GM19372 (cell line): Measurements from ENCODE around the gene HLA-DQA1.
"Not testable (repeated sequence)": the region's sequence is repeated elsewhere in the genome, so short reads cannot be mapped to it uniquely, and the experiment has no call there.

ENCODE experiments used
- ATAC-seq: cut with Tn5 transposase; IDR thresholded peaks from one replicate; pipeline ENCODE4 v1.9.1; 2021; ENCODE audit warnings: mild to moderate bottlenecking, low read depth, moderate library complexity; ENCODE audit not compliant: unreplicated experiment

The HLA-DQA1 gene

GRCh38 chr6:32637219-32637880, at the start of gene HLA-DQA1:
Gene HLA-DQA1, plus strand, starts transcription at chr6:32637406. Its CDS starts 53 bp downstream, at chr6:32637459.
- ATAC-seq: peak; percentile 64

- no peak for ATAC-seq
Measured at GRCh38 chr6:32588156-32588555, 49.0 kb upstream of the HLA-DQA1 start.

- ATAC-seq: peak; percentile 100
Measured at GRCh38 chr6:32589596-32590449, 47.4 kb upstream of the HLA-DQA1 start, which contains the start of gene HLA-DRB1. Gene HLA-DRB1, minus strand, starts transcription at chr6:32589848. Its CDS starts 106 bp downstream, at chr6:32589742.

- ATAC-seq: not testable (repeated sequence)
Measured at GRCh38 chr6:32590713-32591112, 46.5 kb upstream of the HLA-DQA1 start.

GRCh38 chr6:32597024-32597423, 40.2 kb upstream of the HLA-DQA1 start:
- no peak for ATAC-seq

- ATAC-seq: no peak
Measured at GRCh38 chr6:32602383-32602782, 34.8 kb upstream of the HLA-DQA1 start.

- no peak for ATAC-seq
Measured at GRCh38 chr6:32603222-32603621, 34.0 kb upstream of the HLA-DQA1 start.

GRCh38 chr6:32603888-32604287, 33.3 kb upstream of the HLA-DQA1 start:
- no peak for ATAC-seq

- no peak for ATAC-seq
Measured at GRCh38 chr6:32604434-32604877, 32.8 kb upstream of the HLA-DQA1 start.

GRCh38 chr6:32607263-32607987, 29.8 kb upstream of the HLA-DQA1 start:
- no peak for ATAC-seq

GRCh38 chr6:32607988-32608298, 29.3 kb upstream of the HLA-DQA1 start:
- ATAC-seq: no peak

GRCh38 chr6:32608362-32608761, 28.8 kb upstream of the HLA-DQA1 start:
- no peak for ATAC-seq

- ATAC-seq: no peak
Measured at GRCh38 chr6:32609391-32609730, 27.8 kb upstream of the HLA-DQA1 start.

- peak; percentile 90 for ATAC-seq
Measured at GRCh38 chr6:32609731-32610640, 27.2 kb upstream of the HLA-DQA1 start.

- no peak for ATAC-seq
Measured at GRCh38 chr6:32610682-32611296, 26.4 kb upstream of the HLA-DQA1 start.

- ATAC-seq: no peak
Measured at GRCh38 chr6:32613475-32613874, 23.7 kb upstream of the HLA-DQA1 start.

GRCh38 chr6:32614366-32615081, 22.7 kb upstream of the HLA-DQA1 start:
- ATAC-seq: no peak

- no peak for ATAC-seq
Measured at GRCh38 chr6:32615885-32616532, 21.2 kb upstream of the HLA-DQA1 start.

- no peak for ATAC-seq
Measured at GRCh38 chr6:32617751-32618150, 19.5 kb upstream of the HLA-DQA1 start.
